ENCODE results near the gene RAB40C.
A peak's percentile ranks its signal among the peaks of the same experiment; 100 is the strongest.

The RAB40C gene

DNA sequence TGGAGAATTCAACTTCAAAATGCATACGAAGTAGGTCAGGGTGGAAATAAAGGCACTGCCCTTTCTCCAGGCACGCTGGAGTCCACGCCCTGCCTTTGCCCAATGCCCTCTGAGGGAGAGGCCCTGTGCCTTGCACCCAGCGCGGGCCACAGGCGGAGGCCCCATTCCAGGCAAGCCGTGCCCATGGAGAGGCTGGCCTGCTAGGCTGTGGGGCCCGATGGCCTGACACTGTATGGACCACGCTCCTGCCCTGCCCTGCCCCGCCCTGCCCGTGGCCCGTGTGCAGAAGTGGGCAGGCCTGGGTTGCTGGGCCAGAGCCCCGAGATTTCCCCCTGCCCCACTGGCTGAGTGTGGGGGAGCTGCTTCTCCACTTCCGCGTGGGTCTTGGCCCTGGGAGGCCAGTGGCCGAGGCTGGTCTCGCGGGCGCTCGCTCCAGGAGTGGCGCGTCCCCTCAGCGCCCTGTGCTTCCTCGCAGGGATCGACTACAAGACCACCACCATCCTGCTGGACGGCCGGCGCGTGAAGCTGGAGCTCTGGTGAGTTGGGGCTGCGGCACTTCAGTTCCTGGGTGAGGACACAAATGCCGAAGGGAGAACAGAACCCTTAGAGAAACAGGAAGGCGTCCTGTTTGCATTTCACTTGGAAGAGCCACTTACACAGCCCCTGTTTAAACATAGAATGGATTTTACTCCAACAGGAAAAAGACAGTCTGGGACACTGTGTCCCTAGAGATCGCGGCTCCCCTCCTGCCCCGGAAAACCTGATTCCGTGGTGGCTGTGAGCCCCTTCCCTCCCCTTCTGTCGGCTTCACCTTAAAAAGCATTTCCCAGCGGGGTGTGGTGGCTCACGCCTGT is 27.1 kb downstream of the RAB40C start:
- no peak for DNase-seq (ENCODE audit: low read depth)

DNA sequence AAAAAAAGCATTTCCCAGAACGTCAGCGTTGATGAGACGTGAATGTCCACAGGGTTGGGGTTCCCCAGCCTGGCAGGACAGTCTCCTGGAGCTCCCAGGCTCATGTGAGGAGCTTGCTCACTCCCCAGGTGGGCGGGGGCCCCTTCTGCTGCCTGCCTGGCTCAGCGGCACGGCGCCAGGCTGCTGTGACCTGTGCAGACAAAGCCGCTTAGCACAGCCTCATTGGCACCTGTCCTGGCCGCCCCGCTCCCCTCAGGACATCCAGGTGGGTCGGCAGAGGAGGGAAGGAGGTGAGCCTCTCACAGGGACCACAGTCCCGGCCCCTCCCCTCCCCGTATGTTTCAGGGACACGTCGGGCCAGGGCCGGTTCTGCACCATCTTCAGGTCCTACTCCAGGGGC is 28.0 kb downstream of the RAB40C start:
- no peak for DNase-seq (ENCODE audit: low read depth)

DNA sequence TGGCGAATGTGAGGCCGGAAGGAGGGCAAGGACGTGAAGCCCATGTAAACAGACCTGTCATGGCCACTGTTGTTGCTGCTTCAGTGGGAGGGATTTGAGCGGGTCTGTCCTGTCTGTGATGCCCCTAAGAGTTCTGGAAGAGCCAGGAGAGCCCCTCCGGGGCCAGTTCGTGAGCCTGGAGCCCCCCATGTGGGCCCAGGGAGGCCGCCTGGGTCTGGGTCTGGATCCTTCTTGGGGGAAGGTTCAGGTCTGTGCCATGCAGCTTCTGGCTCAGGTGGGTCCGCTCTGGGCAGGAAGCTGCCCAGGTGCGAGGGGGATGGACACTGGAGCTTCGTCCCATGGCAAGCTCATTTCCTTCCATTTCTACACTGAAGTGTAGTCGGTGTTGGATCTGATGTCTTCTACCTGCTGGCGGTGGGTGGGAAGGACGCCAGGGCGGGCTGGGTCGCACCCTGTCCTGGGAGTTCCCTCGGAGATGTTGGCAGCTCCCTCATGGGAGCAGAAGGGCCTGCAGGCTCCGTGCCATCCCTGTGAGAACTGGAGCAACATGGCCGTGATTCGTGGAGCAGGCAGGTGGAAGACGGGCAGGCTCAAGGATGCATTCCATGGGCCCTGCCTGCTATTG is 29.7 kb downstream of the RAB40C start:
- DNase-seq (ENCODE audit: low read depth), result no peak

DNA sequence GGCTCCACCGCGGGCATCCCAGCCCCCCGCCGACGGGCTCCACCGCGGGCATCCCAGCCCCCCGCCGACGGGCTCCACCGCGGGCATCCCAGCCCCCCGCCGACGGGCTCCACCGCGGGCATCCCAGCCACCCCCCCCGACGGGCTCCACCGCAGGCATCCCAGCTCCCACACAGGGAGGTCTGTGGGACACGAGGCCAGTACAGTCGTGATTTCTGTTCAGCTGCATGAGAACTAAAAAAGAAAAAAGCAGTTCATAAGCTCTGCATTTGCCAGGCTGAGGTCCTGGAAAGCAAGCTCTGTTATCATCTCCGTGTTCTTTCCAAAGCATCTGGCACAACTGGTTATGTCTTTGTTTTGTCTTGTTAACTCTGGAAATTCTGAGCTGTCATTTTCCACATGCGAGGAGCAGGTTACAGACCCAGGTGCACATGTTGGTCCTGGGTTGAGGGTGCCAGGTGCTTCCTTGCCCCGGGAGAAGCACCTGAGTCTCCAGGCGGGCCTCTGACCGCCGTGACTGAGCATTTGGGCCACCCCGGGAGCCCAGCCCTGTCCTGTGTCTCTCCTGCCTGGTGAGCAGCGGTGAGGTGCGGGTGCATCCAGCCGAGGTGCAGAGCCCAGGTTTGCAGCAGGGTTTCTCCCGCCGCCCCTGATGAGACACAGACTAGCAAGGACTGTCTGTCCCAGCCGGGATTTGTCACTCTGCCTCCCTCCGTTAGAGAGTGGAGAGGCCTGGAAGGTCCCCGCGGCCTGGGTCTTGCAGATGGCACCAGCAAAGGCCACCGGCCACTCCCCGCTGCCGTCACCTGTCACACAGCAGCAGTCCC is 31.0 kb downstream of the RAB40C start:
- no peak for DNase-seq (ENCODE audit: low read depth)

DNA sequence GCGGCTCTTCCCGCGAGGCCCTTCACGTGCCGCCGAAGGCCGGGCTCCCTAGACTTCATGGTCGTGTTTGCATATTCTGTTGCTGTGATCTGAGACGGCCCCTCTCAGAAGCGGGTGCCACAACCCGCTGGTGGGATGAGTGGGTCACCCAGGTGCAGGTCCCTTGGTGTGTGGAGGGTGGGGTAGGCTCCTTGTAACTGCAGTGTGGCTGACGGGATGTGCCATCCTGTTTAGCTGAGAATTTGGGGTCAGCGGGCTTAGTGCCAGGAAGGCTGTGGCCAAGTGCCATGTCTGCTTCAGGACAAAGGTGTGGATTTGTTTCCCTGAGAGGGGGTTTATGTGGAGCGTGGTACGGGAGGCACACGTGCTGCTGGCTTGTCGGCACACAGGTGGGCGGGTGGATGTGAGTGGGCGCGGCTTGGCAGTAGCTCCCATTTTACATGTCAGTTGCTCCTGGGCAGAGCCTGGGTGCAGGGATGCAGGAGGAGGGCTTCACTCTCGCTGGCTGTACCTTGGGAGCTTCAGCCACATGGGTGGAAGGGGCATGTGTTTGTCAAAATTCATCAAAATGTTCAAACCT is 31.8 kb downstream of the RAB40C start:
- DNase-seq (ENCODE audit: low read depth), result no peak

DNA sequence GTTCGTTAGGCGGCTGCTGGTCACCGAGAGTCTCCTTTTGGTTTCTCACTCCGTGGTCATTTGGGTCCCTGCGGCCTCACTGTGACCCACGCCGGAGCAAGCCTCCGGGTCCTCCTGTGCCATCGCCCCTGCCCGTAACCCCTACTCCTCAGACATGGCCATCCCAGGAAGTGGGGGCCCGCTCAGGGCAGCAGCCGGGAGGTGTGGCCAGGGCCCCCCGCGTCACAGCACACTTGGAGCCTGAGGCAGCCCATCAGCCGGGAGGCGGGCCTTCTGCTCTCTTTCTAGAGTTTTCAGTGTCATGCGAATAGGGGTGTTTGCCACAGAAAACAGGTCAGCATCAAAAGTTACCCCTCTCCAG is 33.0 kb downstream of the RAB40C start:
- no peak for DNase-seq (ENCODE audit: low read depth)

DNA sequence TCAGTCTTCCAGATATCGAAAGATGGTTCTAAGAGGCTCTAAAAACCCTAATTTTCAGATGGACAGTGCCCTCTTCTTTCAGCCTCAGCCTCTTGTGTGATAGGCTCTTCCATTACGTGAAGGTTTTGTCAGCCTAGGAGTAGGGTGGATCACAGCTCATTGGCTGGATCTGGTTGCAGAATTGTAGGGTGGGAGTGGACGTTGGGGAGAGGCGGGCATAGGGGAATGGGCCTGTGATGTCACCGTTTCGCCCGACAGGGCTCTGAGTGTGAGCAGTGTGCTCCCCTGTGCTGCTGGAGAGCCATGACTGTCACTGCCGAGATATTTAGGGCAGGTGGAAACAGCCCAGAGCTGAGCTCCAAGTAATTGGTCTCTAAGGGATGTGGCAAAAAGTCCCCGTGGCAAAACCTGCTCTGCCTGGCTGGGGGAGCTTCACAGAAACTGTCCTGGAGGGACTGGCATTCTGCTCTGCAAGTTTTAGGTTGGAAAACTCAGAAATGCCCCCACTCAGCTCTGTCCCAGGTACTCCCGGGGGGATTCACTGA is 34.7 kb downstream of the RAB40C start:
- no peak for DNase-seq (ENCODE audit: low read depth)

DNA sequence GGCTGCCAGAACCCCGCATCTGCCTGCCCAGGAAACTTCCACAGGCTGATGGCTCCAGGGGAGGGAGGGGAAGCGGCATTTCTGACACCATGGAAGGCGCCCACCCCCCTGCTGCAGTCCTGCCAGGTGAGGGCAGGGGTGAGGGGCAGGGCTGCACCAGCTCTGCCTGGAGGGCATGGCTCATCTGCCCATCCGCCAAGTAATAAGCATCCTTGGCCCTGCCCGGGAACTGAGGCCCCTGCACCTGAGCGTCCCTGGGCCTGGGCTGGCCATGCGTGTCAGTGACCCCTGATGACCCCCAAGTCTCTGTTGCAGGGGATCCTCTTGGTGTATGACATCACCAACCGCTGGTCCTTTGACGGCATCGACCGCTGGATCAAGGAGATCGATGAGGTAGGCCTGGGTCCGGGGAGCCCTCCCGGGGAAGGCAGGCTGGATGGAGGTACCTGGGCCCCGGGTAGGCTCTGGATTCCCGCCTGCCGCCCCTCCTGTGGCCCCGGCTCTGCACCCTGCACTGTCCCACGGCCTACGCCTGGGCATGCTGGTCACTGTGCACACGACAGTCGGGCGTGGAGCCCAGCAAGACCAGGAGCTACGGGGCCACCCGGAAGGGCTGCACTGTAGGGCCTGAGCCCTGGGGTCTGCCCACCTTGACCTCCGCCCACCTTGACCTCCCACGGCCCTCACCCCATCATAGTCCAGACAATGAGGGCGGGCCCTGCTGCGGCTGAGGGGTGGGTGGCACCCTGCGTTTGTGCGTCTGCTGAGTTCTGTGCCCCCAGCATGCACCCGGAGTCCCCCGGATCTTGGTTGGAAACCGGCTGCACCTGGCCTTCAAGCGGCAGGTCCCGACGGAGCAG is 35.5 kb downstream of the RAB40C start:
- DNase-seq (ENCODE audit: low read depth), result no peak

DNA sequence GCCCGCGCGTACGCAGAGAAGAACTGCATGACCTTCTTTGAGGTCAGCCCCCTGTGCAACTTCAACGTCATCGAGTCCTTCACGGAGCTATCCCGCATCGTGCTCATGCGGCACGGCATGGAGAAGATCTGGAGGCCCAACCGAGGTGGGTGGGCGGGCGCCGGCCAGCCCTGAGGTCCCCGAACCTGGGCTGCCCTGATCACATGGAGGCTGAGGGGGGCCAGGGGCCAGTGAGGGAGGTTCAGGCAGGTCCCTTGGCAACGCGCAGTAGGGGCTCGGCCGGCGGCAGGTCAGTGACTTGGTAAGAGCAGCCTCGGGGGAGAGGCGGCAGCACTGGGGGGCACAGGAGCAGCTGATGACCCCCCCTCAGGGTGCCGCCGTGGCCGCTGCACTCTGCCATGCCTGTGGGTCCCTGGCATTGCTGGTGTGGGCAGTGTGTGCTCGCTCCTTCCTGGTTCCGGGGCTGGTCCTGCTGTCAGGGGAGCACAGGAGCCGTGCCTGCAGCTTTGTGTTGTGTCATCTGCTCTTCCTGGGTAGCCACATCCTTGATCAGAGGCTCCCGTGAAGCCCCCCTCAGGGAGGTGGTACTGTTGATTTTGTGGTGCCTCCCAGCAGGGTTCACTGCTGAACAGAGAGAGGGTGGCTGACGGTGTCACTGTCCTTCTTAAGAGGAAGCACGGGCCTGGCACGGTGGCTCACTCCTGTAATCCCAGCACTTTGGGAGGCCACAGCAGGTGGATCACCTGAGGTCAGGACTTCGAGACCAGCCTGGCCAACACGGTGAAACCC is 36.3 kb downstream of the RAB40C start:
- DNase-seq (ENCODE audit: low read depth), result no peak

DNA sequence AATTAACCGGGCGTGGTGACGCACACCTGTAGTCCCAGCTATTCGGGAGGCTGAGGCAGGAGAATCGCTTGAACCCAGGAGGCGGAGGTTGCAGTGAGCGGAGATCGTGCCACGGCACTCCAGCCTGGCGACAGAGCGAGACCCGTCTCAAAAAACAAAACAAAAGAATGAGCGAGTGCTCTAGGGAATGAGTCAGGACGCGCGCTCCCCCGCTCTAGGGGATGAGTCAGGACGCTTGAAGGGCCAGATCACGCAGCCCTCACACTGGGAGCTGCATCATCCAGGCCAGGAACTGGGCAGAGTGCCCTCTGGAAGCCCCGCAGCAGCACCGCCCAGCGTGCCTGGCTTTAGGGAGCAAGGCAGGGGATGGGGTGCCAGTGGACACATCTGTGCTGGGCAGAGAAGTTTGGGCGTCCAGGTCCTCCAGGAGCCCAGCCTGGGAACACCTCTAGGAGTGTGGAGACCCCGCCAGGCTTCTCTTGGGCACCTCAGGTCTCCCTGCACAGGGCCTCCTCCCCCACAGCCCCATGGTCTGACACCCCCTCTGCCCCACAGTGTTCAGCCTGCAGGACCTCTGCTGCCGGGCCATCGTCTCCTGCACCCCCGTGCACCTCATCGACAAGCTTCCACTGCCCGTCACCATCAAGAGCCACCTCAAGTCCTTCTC is 37.1 kb downstream of the RAB40C start:
- DNase-seq (ENCODE audit: low read depth), result peak; percentile 95

DNA sequence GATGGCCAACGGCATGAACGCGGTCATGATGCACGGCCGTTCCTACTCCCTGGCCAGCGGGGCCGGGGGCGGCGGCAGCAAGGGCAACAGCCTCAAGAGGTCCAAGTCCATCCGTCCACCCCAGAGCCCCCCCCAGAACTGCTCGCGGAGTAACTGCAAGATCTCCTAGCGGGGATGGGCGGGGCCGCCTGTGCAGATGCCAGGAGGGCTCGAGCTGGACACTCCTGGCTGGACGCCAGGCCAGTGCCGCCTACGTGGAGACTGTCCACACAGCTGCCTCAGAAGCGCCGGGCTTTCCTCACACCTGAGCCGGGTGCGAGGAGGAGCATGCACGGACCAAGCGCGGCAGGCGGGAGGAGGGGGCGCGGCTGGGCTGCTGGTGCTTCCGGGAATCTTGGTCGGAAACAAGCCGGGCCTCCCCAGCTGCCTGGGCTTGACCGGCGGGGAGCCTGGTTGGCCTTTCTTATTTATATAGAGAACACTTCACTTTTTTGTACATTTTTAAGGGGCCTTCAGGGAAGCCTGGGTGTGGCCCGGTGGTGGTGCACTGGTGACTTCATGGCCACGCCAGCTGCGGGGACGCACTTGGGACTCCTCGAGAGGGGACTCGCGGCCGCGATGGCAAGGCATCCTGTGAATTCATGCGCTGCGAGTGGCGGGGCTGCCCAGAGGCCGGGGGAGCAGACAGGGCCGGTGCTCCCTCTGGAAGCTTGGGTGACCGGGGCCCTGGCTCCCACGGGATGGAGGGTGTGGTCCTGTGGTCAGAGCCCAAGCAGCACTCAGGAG is 37.8 kb downstream of the RAB40C start:
- DNase-seq (ENCODE audit: low read depth), result no peak

DNA sequence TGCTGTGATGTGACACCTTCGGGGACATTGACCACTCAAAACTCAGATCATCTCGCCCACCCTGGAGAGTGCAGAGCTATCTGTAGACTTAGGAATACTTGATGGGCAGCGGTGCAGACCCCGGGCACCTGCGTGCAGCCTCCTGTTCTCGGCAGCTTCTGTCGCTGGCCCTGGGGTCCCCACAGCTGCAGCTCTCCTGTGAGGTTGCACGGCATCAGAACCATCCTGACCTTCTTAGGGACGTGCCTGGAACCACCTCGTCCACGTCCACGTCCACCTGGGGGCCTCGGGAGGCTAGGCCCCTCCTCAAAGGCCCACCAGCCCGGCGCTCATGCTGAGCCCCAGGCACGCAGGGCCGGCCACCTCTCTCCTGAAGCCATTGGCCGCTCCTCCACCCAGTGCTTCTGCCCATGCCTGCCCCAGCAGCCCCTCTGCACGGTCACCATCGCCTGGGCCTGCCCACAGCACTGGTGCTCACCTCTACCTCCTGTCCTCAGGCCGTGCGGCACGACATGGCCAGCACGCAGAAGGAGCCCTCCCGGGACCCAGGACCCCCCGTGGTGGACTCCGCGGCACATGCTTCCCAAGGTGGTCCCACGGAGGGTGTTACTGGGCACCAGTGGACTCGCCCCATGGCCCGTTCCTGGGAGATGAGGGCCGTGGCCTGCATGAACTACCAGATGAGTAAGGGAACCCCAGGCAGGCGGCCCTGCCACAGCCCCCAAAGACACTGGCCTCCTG is 38.6 kb downstream of the RAB40C start:
- no peak for DNase-seq (ENCODE audit: low read depth)

DNA sequence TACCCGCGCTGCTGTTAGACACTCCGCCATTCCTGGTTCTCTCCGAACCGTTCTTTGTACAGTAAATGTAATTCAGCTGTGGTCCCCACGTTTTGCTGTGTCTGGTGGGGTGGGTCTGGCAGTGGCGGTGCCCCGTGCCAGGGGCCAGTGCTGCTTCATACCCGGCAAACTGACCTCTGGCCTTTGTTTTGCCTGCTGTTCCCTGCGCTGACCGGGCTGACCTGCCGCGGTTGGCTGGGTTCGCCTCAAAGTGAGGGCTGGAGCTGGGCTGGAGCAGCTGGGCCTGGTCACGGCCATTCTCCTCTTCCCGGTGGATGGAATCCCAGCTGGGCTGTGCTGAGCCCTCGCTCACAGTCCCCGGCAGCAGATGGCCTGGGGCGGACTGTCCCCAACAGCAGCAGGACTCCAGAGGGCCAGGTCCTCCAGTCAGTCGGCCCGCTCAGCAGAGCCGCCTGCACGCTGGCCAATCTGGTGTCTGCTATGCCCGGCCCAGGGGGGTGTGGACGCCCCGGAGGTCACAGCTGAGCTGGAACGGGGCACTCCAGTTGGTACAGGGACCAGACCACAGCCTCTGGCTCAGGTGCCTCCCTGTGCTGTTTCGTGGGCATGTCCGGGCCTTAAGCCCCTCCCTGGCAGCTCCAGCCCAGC is 39.4 kb downstream of the RAB40C start:
- DNase-seq (ENCODE audit: low read depth), result no peak

DNA sequence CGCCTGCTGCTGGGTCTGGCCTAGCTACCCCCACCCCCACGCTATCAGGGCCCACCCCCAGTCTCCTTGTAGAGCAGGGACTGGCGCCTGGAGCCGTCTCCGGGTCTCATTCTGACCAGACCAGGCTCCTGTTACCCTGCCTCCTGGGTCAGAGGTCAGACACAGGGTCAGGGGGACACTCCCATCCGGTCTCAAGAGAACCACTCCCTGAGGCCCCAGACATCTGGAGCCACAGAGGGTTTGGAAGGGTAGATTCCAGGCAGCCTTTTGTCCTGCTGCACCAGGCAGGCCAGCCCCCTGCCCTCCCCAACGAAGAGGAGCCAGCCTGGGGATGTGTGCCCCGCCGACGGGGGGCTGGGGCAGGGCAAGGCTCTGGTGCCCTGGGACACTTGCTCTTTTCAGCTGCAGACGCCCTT is 40.0 kb downstream of the RAB40C start:
- no peak for DNase-seq (ENCODE audit: low read depth)

DNA sequence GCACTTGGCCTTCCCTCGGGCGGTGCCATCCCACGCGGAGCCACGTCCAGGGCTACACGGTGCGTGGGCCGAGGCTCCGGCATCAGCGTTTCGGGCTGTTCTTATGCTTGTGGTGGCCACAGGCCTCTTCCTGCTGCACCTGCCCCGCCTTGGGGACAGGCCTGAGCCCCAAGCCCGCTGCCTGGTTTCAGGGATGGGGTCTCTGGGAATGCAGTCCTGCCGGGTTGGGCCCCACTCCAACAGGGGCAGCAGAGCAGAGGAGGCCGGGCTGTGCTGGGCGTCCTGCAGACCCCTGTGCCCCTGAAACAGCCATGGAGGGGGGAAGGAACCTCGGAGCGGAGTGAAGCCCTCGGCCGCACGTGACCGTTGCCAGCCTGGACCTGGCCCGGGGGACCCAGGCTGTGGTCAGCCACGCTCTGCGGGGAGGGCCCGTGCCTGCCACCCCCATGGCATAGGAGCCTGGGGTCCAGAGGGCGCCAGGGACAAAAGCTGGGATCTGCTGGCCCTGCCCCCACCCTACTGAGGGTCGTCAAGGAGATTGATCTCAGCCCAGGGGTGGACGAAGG is 40.5 kb downstream of the RAB40C start:
- DNase-seq (ENCODE audit: low read depth), result no peak

DNA sequence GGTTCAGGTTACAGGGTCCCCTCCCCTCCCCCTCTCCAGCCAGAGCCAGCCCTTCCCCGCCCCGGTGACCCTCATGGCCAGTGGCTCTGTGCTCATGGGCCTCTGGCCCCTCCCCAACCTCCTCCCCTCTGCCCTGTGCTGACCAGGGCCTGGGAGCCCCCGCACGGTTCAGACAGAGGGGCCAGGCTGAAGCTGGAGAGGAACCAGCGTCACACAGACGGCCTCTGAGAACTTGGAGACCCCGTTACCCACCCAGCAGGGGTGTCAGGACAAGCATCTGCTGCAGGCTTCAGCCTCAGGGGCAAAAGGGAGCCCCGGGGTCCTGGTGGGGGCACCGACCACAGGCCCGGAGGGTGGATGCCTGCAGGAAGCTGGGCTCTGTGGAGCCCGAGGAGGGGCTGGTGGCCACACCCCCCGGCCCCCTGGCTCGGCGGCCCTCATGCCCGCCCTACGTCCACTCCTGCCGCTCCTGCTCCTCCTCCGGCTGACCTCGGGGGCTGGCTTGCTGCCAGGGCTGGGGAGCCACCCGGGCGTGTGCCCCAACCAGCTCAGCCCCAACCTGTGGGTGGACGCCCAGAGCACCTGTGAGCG is 41.0 kb downstream of the RAB40C start, which contains the start of gene WFIKKN1:
WFIKKN1 (plus strand) TSS at position 171 of the 591 bp plus-strand sequence; CDS start at position 440, 269 bp downstream.
- no peak for DNase-seq (ENCODE audit: low read depth)

DNA sequence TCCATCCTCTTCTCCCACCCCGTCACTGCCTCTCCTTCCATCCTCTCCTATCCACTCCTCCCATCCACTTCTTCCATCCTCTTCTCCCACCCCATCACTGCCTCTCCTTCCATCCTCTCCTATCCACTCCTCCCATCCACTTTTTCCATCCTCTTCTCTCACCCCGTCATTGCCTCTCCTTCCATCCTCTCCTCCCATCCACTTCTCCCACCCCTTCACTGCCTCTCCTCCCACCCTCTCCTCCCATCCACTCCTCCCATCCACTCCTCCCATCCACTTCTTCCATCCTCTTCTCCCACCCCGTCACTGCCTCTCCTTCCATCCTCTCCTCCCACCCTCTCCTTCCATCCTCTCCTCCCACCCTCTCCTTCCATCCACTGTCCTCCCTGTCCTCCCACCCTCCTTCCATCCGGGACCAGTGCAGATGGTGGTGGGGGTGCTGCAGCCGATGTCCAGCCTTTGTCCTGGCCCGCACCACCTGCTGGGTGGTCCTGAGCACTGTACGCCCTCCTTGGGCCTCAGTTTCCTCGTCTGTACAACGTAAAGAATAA is 42.0 kb downstream of the RAB40C start:
- no peak for DNase-seq (ENCODE audit: low read depth)
